ENCODE data around the gene KCNH8. TPM values are rescaled to one million over a fixed set of nuclear protein-coding genes. Genes with fewer than 3 reads are reported as not detected.
"Not testable (repeated sequence)": the region's sequence is repeated elsewhere in the genome, so short reads cannot be mapped to it uniquely, and the experiment has no call there.

KCNH8 gene
- polyA plus RNA-seq (2012; ENCODE audit: low read depth, missing spikeins), result not detected

- FAIRE-seq, result no peak
- no peak for DNase-seq (ENCODE audit: insufficient read length, low spot score)
- no peak for TF ChIP-seq POU2F2 (IDR thresholded peaks at IDR 0.05; ENCODE audit: low read depth, low read length)
- no peak for TF ChIP-seq TAF1 (IDR thresholded peaks at IDR 0.05; ENCODE audit: low read depth, low read length)
- no peak for TF ChIP-seq POLR2A (IDR thresholded peaks at IDR 0.05; ENCODE audit: low read depth, low read length)
- TF ChIP-seq PAX5 (IDR thresholded peaks at IDR 0.05; ENCODE audit: insufficient read depth, low read length, severe bottlenecking), result no peak
- no peak for TF ChIP-seq POLR2AphosphoS5 (IDR thresholded peaks at IDR 0.05; ENCODE audit: low read depth, low read length)
- TF ChIP-seq SPI1 (IDR thresholded peaks at IDR 0.05; ENCODE audit: low read depth, low read length), result no peak
These were observed at the start of gene KCNH8 for GRCh38 chr3:19147905-19148767. Gene KCNH8 (plus strand): TSS chr3:19148510. CDS start chr3:19148720, 210 bp downstream.

GRCh38 chr3:19102654-19103290 lies 45.5 kb upstream of the KCNH8 start:
- DNase-seq (ENCODE audit: insufficient read length, low spot score); FAIRE-seq: not testable (repeated sequence)

DNA sequence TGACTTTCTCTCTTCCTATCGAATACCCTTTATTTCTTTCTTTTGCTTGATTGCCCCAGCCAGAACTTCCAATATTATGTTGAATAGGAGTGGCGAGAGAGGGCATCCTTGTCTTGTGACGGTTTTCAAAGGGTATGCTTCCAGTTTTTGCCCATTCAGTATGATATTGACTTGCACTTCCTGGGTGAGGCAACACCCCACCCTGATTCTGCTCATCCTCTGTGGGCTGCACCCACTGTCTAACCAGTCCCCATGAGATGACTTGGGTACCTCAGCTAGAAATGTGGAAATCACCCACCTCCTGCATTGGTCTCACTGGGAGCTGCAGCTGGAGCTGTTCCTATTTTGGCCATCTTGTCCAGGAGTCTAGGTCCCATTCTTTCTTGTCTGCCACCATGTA lies 44.8 kb upstream of the KCNH8 start:
- DNase-seq (ENCODE audit: insufficient read length, low spot score) (no peak), FAIRE-seq (no peak)
- TF ChIP-seq SPI1 (IDR thresholded peaks at IDR 0.05; ENCODE audit: low read depth, low read length) (no peak), POLR2A (IDR thresholded peaks at IDR 0.05; ENCODE audit: low read depth, low read length) (no peak), PAX5 (IDR thresholded peaks at IDR 0.05; ENCODE audit: insufficient read depth, low read length, severe bottlenecking) (no peak), POLR2AphosphoS5 (IDR thresholded peaks at IDR 0.05; ENCODE audit: low read depth, low read length) (no peak), TAF1 (IDR thresholded peaks at IDR 0.05; ENCODE audit: low read depth, low read length) (no peak), POU2F2 (IDR thresholded peaks at IDR 0.05; ENCODE audit: low read depth, low read length) (no peak)

DNA sequence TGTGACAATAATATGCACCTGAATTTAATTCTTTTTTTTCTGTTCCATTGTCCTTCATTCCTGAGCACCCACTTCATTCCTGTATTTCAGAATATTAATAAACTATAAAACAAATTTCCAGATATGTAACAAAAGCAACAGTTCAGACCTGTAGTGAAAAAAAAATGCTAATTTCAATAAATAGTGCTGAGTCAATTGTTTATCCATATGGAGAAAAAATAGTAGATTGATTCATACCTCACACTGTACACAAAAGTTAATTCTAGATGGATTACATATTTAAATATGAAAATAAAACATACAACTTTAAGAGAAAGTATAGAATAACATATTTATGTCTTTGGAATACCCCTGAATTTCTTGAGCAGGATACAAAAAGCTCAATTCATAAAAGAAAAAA lies 43.9 kb upstream of the KCNH8 start:
- TF ChIP-seq POLR2A (IDR thresholded peaks at IDR 0.05; ENCODE audit: low read depth, low read length) (no peak), POU2F2 (IDR thresholded peaks at IDR 0.05; ENCODE audit: low read depth, low read length) (no peak), PAX5 (IDR thresholded peaks at IDR 0.05; ENCODE audit: insufficient read depth, low read length, severe bottlenecking) (no peak), POLR2AphosphoS5 (IDR thresholded peaks at IDR 0.05; ENCODE audit: low read depth, low read length) (no peak), SPI1 (IDR thresholded peaks at IDR 0.05; ENCODE audit: low read depth, low read length) (no peak), TAF1 (IDR thresholded peaks at IDR 0.05; ENCODE audit: low read depth, low read length) (no peak)
- FAIRE-seq, result no peak
- DNase-seq (ENCODE audit: insufficient read length, low spot score), result no peak

DNA sequence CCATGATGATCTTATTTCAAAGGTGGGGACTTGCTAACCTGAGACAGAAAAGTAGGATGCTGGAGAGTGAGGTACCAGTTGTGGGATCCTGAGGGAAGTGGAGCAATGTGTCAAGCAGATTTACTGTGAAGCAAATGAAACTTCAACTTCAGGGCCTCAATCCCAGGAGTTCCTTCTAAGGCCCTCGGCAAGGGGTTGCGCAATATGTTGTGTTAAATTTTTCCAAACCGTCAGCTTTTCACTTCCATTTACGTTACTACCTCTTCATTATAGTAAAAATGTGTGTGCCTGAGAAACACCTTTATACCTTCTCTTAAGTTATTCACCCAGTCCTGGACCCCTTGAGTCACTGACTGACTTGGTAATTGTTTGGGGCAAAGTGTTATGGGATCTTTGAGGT lies 42.5 kb upstream of the KCNH8 start:
- no peak for FAIRE-seq
- TF ChIP-seq TAF1 (IDR thresholded peaks at IDR 0.05; ENCODE audit: low read depth, low read length) (no peak), POU2F2 (IDR thresholded peaks at IDR 0.05; ENCODE audit: low read depth, low read length) (no peak), SPI1 (IDR thresholded peaks at IDR 0.05; ENCODE audit: low read depth, low read length) (no peak), POLR2AphosphoS5 (IDR thresholded peaks at IDR 0.05; ENCODE audit: low read depth, low read length) (no peak), POLR2A (IDR thresholded peaks at IDR 0.05; ENCODE audit: low read depth, low read length) (no peak), PAX5 (IDR thresholded peaks at IDR 0.05; ENCODE audit: insufficient read depth, low read length, severe bottlenecking) (no peak)
- DNase-seq (ENCODE audit: insufficient read length, low spot score), result no peak

DNA sequence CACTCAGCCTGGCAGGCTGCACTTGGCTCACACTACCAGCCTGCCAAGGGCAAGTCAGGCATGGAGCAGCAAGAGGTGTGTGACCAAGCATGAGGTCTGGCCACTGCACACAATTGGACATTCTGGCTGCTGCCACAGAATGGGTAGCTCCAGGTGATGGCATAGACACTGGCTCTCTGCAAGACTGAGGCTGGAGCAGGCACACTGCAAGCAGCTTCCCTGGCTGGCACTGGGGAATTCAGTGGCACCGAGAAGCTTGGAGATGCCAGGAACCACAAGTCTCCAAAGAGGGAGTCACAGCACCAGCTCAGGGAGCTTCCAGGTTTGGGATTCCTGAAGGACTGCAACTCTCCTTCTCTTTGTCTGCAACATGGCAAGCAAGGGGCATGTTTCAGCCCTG lies 42.0 kb upstream of the KCNH8 start:
- DNase-seq (ENCODE audit: insufficient read length, low spot score) (no peak), FAIRE-seq (no peak)
- no peak for TF ChIP-seq SPI1 (IDR thresholded peaks at IDR 0.05; ENCODE audit: low read depth, low read length)
- TF ChIP-seq PAX5 (IDR thresholded peaks at IDR 0.05; ENCODE audit: insufficient read depth, low read length, severe bottlenecking), result no peak
- TF ChIP-seq POLR2A (IDR thresholded peaks at IDR 0.05; ENCODE audit: low read depth, low read length), result no peak
- TF ChIP-seq TAF1 (IDR thresholded peaks at IDR 0.05; ENCODE audit: low read depth, low read length), result no peak
- TF ChIP-seq POU2F2 (IDR thresholded peaks at IDR 0.05; ENCODE audit: low read depth, low read length), result no peak
- TF ChIP-seq POLR2AphosphoS5 (IDR thresholded peaks at IDR 0.05; ENCODE audit: low read depth, low read length), result no peak

- TF ChIP-seq SPI1 (IDR thresholded peaks at IDR 0.05; ENCODE audit: low read depth, low read length), result no peak
- FAIRE-seq, result no peak
- no peak for DNase-seq (ENCODE audit: insufficient read length, low spot score)
These were observed 40.6 kb upstream of the KCNH8 start for GRCh38 chr3:19107719-19108118.

DNA sequence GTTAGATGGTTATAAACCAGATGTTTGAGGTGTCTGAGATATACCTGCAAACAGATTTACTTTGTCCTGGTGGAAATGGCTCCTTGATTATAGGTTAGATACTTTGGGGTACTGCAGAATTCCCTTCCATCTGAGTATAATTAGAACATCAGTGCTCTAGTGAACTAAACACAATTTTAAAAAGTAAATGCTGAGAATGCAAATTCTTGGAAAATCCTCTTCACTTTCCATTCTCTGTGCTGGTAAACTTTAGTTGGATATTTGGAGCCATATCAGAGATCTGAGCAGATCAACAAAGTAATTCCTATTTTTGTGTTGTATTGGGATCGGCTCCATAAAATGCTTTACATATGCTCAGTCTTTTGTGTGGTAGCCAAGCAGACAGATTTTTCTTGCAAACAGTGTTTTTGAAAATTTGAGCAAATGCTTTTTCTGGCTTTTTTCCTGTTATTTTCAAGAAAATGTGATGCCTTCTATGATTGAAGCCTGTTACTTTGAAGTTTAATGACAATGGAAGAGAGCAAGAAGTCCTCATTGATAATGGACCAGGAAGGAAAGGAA lies 37.9 kb upstream of the KCNH8 start:
- FAIRE-seq, result no peak
- no peak for DNase-seq (ENCODE audit: insufficient read length, low spot score)
- TF ChIP-seq SPI1 (IDR thresholded peaks at IDR 0.05; ENCODE audit: low read depth, low read length) (no peak), PAX5 (IDR thresholded peaks at IDR 0.05; ENCODE audit: insufficient read depth, low read length, severe bottlenecking) (no peak), POLR2A (IDR thresholded peaks at IDR 0.05; ENCODE audit: low read depth, low read length) (no peak), POLR2AphosphoS5 (IDR thresholded peaks at IDR 0.05; ENCODE audit: low read depth, low read length) (no peak), POU2F2 (IDR thresholded peaks at IDR 0.05; ENCODE audit: low read depth, low read length) (no peak)

GRCh38 chr3:19114461-19114860 lies 33.8 kb upstream of the KCNH8 start:
- DNase-seq (ENCODE audit: insufficient read length, low spot score) (no peak), FAIRE-seq (no peak)
- TF ChIP-seq POU2F2 (IDR thresholded peaks at IDR 0.05; ENCODE audit: low read depth, low read length), result no peak
- no peak for TF ChIP-seq PAX5 (IDR thresholded peaks at IDR 0.05; ENCODE audit: insufficient read depth, low read length, severe bottlenecking)
- no peak for TF ChIP-seq POLR2AphosphoS5 (IDR thresholded peaks at IDR 0.05; ENCODE audit: low read depth, low read length)

GRCh38 chr3:19116239-19116638 lies 32.1 kb upstream of the KCNH8 start:
- TF ChIP-seq TAF1 (IDR thresholded peaks at IDR 0.05; ENCODE audit: low read depth, low read length) (no peak), POLR2AphosphoS5 (IDR thresholded peaks at IDR 0.05; ENCODE audit: low read depth, low read length) (no peak)
- DNase-seq (ENCODE audit: insufficient read length, low spot score), result no peak
- FAIRE-seq, result no peak
